BLaER1 (cell line): ENCODE data around the gene HSD17B12.

Source experiments
- H3K27ac ChIP-seq: shearing (Covaris generic); formaldehyde crosslinking; 2 replicates; pipeline ENCODE4 v1.8.1; 2022
- H3K27me3 ChIP-seq: shearing (Covaris generic); formaldehyde crosslinking; 2 replicates; pipeline ENCODE4 v1.8.1; 2022
- H3K36me3 ChIP-seq: shearing (Covaris generic); formaldehyde crosslinking; 2 replicates; pipeline ENCODE4 v1.8.1; 2022
- H3K4me1 ChIP-seq: shearing (Covaris generic); formaldehyde crosslinking; 2 replicates; pipeline ENCODE4 v1.8.1; 2022
- H3K4me2 ChIP-seq: shearing (Covaris generic); formaldehyde crosslinking; 2 replicates; pipeline ENCODE4 v1.8.1; 2022
- H3K4me3 ChIP-seq: shearing (Covaris generic); formaldehyde crosslinking; 2 replicates; pipeline ENCODE4 v1.8.1; 2022
- H3K9ac ChIP-seq: shearing (Covaris generic); formaldehyde crosslinking; 2 replicates; pipeline ENCODE4 v1.8.1; 2022
- H3K9me3 ChIP-seq: shearing (Covaris generic); formaldehyde crosslinking; 2 replicates; pipeline ENCODE4 v1.8.1; 2022
- H4K20me1 ChIP-seq: shearing (Covaris generic); formaldehyde crosslinking; 2 replicates; pipeline ENCODE4 v1.8.1; 2022
- Cebpa-rat ChIP-seq: shearing (Covaris generic); IDR thresholded peaks from 2 replicates; pipeline ENCODE4 v1.8.1; 2022

HSD17B12 gene

DNA sequence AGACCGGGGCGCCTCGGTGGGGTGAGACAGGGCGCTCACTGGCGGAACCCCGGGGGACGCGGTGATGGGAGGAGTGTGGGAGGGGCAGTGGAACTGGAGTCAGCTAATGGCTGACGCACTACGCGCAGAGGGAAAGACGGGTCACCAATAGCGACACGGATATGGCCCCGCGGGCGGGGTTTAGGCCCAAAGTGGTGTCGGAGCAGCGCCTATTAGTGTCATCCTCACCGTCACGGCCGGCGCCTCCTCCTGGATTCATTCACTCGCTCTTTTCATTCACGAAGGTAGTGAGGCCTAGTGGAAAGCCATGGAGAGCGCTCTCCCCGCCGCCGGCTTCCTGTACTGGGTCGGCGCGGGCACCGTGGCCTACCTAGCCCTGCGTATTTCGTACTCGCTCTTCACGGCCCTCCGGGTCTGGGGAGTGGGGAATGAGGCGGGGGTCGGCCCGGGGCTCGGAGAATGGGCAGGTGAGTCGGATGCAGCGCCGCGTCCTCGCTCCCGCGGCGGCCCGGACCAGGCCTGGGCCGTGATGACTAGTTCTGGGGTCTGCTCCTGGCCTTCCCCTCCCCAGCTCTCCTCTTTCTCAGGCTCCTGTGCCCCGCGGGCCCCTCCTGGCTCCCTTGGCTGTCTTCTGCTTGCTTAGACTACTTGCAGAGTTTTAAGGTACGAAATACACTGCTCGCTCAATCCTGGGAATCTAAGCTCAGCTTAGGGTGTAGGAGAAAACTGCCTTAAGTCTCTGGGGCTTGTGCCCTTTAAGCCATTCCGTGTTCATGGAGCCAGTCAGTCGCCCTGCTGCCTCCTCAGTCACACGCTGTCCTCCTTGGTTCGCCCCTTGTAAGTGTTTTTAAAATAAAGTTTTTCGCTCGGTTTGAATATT is at the start of gene HSD17B12:
TSS of gene HSD17B12 (plus strand) at position 218 of the 880 bp plus-strand sequence. CDS start at position 308, 90 bp downstream.
- Histone ChIP-seq H3K9ac (peak within 1 kb of the TSS; percentile 92), H3K4me2 (peak within 1 kb of the TSS; percentile 95), H3K27ac (peak within 1 kb of the TSS; percentile 92), H3K36me3 (peaks cover 19% of the 10 kb centered on the region), H3K4me1 (peaks cover 39% of the 10 kb centered on the region), H3K9me3 (0 out of 2 replicates have a peak, but pooled peaks cover under 1% of the 10 kb centered on the region), H4K20me1 (0 out of 2 replicates have a peak, but pooled peaks cover under 1% of the 10 kb centered on the region), H3K27me3 (no peaks in the 10 kb centered on the region), H3K4me3 (peak within 1 kb of the TSS; percentile 87)
- no peak for TF ChIP-seq Cebpa-rat

DNA sequence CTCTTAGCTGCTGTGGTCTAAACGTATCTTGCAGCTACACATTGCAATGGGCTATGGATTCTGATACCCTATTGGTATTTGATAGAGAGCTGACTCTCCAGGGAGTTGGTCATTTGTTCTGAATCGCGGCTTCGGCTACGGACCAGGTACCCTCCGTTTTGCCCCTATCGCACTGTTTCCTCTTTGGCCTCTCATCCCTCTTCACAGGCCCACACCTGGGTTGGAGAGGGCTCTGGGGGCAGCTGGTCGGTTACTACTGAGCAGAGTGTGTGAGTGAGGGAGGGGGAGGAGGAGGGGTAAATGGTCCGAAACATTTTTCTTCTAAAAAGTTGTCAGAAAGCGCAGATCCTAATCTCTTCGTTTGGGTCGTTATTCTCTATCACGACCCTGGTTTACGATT is 48.8 kb upstream of the HSD17B12 start:
- Histone ChIP-seq H3K9ac (no peak overlapping the region), H3K4me3 (no peak overlapping the region), H3K4me2 (no peak overlapping the region), H3K9me3 (no peaks in the 10 kb centered on the region), H4K20me1 (no peaks in the 10 kb centered on the region), H3K27ac (no peak overlapping the region), H3K36me3 (no peaks in the 10 kb centered on the region), H3K27me3 (no peaks in the 10 kb centered on the region), H3K4me1 (no peaks in the 10 kb centered on the region)
- TF ChIP-seq Cebpa-rat: no peak

DNA sequence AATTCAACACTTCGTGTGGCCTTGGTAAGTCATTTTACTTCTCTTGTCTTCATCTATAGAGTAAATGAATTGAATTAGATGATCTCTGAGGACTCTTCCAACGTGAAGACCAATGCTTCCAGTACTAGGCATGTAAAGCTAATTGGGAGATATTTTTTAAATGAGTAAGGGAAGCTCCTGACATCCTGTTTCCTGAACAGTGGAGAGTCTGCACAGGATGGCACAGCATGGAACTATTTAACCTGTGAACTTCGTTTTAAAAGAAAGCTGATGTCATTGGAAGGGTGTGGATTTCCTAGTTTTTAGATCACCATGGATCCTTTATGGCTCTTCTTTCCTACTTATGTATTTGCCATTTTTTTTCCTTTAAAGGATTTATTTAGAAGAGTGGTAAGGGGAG is 48.4 kb upstream of the HSD17B12 start:
- Histone ChIP-seq H3K4me3 (no peak overlapping the region), H3K4me2 (no peak overlapping the region), H3K27ac (no peak overlapping the region), H4K20me1 (no peaks in the 10 kb centered on the region), H3K9ac (no peak overlapping the region), H3K36me3 (no peaks in the 10 kb centered on the region), H3K9me3 (no peaks in the 10 kb centered on the region), H3K27me3 (no peaks in the 10 kb centered on the region), H3K4me1 (no peaks in the 10 kb centered on the region)
- TF ChIP-seq Cebpa-rat: no peak

DNA sequence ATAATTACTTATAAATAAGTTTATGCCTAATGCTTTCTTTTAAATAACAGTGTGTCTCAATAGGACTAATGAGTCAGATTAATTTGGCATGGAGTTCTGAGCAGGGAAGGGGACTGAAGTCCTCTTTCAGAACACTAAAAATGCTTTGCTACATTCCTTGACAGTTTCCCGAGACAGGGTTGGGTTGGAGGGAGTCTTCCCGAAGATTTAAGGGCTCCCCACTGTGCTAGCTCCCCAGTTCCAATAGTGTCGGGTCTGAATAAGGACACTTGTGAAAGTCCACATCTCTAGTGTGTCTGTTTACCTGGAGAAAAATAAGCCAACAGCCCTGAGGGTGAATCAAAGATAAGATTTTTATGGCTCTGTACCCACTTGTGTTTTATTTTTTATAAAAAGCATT is 41.8 kb upstream of the HSD17B12 start:
- H3K36me3 ChIP-seq: no peaks in the 10 kb centered on the region
- H3K4me1 ChIP-seq: no peaks in the 10 kb centered on the region
- H3K4me3 ChIP-seq: no peak overlapping the region
- H3K27me3 ChIP-seq: no peaks in the 10 kb centered on the region
- no peak overlapping the region for H3K27ac ChIP-seq
- H3K4me2 ChIP-seq: no peak overlapping the region
- no peak overlapping the region for H3K9ac ChIP-seq
- H3K9me3 ChIP-seq: no peaks in the 10 kb centered on the region
- no peak for TF ChIP-seq Cebpa-rat
- no peaks in the 10 kb centered on the region for H4K20me1 ChIP-seq

DNA sequence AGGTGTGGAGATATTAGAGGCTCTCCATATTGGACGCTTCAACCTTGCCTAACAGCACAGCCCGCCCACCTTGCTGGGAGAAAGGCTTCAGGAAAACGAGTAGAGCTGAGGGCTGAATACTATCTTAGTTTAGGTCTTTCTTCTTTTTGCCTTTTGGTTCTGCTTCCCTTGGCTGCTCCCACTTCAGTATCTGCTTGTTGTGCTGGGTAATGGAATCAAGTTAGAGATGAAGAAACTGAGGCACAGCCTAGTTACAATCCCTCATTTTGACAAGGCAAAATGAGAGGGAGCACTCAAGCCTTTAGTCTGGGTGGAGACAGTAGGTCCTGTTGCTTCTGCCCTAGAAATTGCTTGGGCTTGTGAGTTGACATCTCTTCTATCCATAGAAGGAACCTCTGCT is 41.3 kb upstream of the HSD17B12 start:
- no peak overlapping the region for H3K9ac ChIP-seq
- TF ChIP-seq Cebpa-rat: no peak

DNA sequence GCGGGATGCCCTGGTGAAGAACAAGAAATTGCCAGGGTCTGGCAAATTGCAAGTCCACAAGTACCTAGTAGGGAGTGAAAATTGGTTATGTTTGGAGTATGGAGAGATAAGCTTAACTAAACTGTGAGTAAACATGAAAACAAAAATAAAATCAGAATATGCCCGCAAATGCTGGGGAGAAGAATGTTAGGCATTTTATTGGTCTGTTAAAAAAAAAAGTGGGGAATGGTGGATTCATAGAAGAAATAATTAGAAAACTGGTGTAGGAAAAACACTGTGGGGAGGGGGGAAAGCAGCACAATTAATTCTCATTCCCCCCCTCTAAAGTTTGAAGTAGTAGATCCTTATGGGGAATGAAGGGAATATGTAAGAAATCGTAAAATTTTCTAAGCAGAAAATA is 40.6 kb upstream of the HSD17B12 start:
- Histone ChIP-seq H3K27me3 (no peaks in the 10 kb centered on the region), H3K4me1 (peaks cover 4% of the 10 kb centered on the region), H3K27ac (no peak overlapping the region)

More for the DNA sequence above, 41.3 kb upstream of the HSD17B12 start:
- H3K4me1 ChIP-seq: no peaks in the 10 kb centered on the region
- H4K20me1 ChIP-seq: no peaks in the 10 kb centered on the region
- no peak overlapping the region for H3K4me3 ChIP-seq
- H3K27me3 ChIP-seq: no peaks in the 10 kb centered on the region
- no peaks in the 10 kb centered on the region for H3K9me3 ChIP-seq
- H3K27ac ChIP-seq: no peak overlapping the region
- H3K4me2 ChIP-seq: no peak overlapping the region
- H3K36me3 ChIP-seq: no peaks in the 10 kb centered on the region

DNA sequence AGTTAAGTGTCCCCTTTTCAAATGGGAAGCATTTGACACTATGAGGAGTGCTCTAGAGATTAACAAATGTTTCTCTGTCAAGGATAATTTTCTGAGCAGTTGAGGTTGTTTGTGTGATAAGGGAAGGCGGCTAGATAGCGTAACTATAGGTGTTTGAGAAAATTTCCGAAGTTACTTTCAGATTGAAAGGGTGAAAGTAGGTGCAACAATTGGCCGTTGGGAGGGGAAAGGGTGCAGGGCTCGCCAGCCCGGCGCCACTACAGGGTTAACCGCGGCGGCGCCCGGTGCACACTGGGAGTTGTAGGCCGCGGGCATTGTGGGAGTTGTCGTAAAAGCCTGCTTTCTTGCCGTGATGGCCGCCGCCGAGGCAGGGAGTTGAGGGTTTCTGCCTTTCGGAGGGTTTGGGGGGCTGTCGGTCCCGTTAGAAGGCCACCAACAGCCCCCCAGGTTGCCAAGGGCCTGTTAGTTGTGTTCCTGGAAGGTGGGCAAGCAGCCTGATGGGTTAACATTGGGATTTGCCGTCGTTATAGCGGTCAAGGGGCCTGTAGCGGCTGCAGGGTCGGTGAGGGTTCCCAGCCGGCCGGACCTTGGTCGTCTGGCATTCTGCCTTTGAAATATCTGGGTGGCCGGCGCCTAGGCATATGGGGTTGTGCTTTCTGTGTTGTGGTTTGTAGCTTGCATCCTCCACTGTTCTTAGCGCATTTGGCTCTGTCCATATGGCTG is 36.5 kb upstream of the HSD17B12 start:
- no peaks in the 10 kb centered on the region for H3K9me3 ChIP-seq
- H3K4me2 ChIP-seq: peak overlapping the region; percentile 89
- H4K20me1 ChIP-seq: no peaks in the 10 kb centered on the region
- peaks cover 15% of the 10 kb centered on the region for H3K4me1 ChIP-seq
- H3K9ac ChIP-seq: peak overlapping the region; percentile 94
- TF ChIP-seq Cebpa-rat: no peak
- H3K4me3 ChIP-seq: peak overlapping the region; percentile 83
- H3K27me3 ChIP-seq: no peaks in the 10 kb centered on the region
- H3K36me3 ChIP-seq: no peaks in the 10 kb centered on the region
- H3K27ac ChIP-seq: peak overlapping the region; percentile 91

More for the DNA sequence above, 40.6 kb upstream of the HSD17B12 start:
- no peak overlapping the region for H3K9ac ChIP-seq
- no peak overlapping the region for H3K4me2 ChIP-seq
- H3K4me3 ChIP-seq: no peak overlapping the region
- H4K20me1 ChIP-seq: no peaks in the 10 kb centered on the region
- no peaks in the 10 kb centered on the region for H3K36me3 ChIP-seq
- TF ChIP-seq Cebpa-rat: no peak
- no peaks in the 10 kb centered on the region for H3K9me3 ChIP-seq

DNA sequence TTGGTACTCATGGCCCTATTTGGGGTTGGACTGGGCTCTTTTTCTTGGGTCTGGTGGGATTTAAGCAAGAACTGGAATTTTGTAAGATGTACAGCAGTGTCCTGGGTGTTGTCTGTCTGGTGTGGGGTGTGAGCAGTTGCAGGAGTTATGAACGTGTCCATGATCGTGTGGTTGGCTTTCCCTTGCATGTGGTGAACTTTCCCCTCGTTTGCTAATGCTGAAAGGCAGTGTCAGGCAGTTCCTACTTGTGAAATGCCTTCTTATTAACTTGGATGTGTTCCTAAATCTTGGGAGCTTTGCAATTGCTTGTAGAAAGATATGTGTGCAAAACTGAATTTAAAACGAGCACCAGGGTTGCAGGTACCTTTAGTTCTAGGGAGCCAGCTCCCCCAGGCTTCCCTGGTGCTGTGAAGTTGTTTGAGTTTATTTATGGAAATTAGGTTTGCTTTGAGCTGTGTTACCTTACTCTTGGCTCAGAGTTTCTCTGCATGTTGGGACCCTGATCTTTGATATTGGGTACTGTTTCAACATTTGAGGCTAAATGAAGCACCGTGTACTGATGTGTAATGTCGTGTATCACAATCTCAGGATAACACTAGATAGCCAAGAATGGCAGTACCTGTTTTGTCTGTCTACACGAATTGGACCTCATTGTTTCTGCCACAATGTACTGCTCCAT is 35.8 kb upstream of the HSD17B12 start:
- Histone ChIP-seq H3K9ac (peak overlapping the region; percentile 94), H4K20me1 (no peaks in the 10 kb centered on the region), H3K36me3 (peaks cover 3% of the 10 kb centered on the region; the same call in 1 of the 2 replicates), H3K9me3 (no peaks in the 10 kb centered on the region), H3K27me3 (no peaks in the 10 kb centered on the region), H3K4me1 (peaks cover 15% of the 10 kb centered on the region), H3K4me2 (peak overlapping the region; percentile 89), H3K4me3 (peak overlapping the region; percentile 83), H3K27ac (peak overlapping the region; percentile 91)
- TF ChIP-seq Cebpa-rat: no peak

DNA sequence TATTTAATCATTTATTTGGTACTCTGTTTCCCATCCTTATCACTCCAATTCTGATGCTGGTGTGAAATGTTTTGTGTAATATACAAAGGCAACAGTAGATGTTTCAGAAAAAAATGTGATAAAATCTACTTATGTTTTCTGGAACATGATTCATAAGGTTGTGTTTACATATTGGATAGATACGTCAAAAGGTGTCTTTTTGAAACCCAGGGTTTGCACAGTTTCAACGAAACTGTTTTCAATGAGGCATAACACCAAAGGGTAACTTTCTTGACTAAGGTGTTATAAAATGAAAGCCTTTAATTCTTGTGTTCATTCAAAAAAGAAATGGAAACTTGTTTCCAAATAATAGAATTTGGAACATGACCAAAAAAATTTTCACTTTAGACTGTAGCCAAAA is 33.8 kb upstream of the HSD17B12 start:
- Histone ChIP-seq H3K36me3 (peaks cover 5% of the 10 kb centered on the region; the same call in 1 of the 2 replicates), H3K4me2 (no peak overlapping the region), H3K4me3 (no peak overlapping the region), H3K9me3 (no peaks in the 10 kb centered on the region), H3K9ac (no peak overlapping the region), H3K4me1 (peaks cover 15% of the 10 kb centered on the region), H4K20me1 (no peaks in the 10 kb centered on the region), H3K27me3 (no peaks in the 10 kb centered on the region), H3K27ac (no peak overlapping the region)
- TF ChIP-seq Cebpa-rat: no peak
